Glomerular visceral epithelial cell (primary cell): ENCODE measurements around the gene FHIT.

Experiments
- DNase-seq: peaks from one replicate; pipeline ENCODE4 v3.0.0-alpha.2; 2016; ENCODE audit errors: extremely low spot score

FHIT gene

DNA sequence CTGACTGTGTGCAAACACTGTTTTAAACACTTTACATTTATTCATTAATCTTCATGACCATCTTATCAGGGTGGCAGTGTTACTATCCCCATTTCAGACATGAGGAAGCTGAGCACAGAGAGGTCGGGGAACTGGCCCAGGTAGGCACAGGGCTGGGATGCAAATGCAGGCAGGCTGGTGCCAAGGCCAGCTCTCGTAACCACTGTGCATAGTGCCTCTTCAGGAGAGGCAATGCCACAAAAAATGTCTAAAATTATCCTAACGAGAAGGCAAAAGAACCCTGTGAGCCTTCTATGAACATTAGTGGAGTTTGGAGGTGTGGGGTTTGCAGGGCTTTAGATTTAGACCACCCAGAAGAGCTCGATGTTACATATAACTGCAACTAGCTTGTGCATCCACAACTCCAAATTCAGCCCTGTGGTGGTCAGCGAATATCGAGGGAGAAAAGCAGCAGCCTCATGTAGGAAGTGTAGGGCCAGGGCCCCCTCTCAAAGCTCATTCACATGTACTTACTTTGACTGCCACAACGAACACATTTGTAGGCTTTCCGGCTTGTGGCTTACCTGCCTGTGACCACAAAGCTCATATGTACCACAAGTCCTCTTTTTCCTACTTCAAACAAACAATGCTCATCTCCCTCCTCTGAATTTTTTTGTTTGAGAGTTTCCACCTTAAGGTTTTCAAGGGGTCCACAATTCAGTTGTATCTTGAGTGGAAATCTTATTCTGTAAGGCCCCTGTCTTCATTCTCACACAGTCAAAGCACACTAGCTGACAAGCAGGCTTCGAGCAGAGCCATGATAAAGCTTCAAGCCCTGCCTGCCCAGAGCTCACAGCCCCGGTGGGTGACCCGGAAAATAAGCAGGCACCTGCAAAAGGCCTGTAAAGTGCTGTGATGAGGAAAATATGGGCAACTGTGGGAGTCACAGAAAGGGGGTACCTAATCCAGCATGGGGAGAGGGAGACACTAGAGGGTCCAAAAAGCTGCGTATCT is 1478.5 kb downstream of the FHIT start:
- DNase-seq = peak; percentile 17

- peak; percentile 85 for DNase-seq
Measured at GRCh38 chr3:59771768-59772181, 1479.5 kb downstream of the FHIT start.

- no peak for DNase-seq
Measured at GRCh38 chr3:59769127-59769750, 1482.0 kb downstream of the FHIT start.

DNA sequence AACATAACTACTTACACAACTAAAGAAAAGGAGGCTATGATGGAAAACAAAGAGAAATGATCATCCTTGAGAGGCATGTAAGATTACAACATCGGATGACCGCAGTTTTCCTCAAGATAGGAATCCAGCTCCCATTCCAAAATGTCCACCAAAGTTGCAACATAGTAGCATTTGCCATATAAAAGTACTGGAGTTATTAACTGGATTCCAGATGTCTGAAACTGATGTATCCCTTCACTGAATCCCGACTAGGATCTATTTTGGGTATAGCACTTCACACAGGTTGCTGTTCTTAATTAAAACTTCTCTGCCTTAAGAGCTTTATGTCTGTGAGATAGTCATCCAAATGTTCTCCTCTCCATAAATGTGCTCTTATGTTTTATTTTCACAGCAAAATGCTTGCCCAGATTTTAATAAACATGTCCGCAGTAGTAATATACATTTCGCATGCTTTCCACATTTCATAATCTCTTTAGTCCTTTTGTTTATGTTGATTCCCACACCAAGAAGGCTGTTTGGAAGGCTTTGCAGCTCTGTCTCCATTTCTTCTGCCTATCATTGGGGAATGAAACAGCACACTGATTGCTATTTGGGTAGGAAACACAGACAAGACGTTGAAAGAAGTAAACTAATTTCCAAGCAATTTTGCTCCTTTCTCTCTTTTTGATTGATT is 1484.9 kb downstream of the FHIT start:
- DNase-seq = no peak

- DNase-seq = no peak
Measured at GRCh38 chr3:59764171-59764570, 1487.1 kb downstream of the FHIT start.

DNA sequence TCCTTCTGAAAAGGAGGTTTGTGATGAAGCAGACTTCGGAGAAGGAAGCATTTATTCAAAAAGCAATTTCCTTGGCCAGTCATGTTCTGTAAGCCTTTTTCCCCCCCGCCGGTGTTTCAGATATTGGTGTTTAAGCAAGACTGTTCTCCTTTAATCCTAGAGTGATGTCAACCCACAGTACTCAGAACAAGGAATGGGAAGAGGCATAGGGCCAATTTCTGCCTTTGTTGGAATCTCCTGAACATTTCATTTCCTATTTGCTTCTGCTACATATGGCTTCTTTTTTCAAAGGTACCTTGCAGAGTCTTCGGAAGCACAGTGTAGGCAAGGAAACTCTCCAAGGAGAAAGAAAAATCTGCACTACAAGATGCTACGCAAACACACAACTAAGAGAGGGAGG is 1488.3 kb downstream of the FHIT start:
- no peak for DNase-seq

DNA sequence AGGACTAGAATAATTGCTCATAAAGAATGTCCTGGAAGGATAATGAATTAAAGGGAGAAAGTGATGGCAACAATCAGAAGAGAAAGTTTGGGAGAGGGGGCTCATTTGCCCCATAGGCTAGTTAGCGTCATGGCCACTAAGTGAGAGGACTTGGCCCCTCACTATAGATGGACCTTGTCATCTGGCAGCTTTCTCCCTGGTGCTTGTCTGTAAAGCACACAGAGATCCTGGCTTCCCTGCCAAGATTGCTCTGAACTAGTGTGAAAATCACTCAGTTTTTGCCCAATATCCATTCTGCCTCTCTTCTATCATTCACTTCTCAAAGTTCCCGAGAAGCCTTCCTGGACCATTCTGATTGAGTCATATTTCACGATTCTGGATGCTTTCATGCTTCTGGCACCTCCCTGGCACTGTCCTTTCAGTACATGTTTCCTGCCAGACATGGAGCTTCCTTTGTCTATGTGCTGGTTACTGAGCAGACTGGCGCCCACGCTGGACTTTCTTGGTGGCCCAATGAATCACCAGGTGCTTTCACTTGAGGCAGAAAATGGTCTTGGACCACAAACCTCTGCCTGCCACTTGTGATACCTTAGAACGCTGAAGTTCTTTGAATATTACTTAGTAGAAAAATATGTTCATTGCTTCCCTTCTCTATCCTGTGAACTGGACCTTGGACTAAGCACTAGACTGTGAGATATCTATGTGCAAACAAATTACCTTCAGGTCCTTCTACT is 1491.8 kb downstream of the FHIT start:
- DNase-seq = peak; percentile 55

DNA sequence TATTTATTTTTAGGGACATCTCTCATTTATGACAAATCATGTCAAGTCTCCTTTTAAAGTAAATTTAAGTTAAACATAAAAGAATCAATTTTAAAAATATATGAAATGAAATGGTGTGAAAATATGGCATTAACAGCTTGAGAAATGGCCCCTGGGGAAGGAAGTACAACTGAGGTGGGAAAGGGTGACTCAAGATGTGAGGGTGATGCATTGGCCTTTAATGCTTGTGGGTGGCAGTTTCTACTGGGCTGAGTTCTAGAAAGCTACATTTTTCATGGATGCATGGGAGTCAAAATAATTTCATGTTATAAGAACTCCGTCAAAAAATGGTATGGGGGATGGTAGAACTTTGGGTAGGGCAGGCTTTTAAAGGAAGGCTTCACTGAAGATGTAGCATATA is 1492.6 kb downstream of the FHIT start:
- DNase-seq = no peak

DNA sequence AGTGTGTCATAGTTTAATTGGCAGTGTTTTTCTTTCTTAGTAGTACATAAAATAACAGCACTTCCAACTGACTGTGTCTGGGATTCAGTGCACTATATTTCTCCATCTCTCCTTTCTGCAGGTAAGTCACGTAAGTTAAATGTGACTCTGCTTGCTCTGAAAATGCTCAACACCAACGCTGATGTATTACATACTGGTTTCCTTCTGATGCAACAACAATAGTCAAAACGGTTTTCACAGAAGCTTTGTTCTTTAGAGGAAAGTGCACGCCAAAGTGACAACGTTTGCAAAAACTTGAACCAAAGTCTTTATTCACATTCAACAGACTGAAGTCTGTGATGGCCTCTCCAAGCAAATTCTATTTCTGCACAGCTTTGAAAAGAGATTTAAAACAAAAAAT is 1494.3 kb downstream of the FHIT start:
- DNase-seq = no peak

- DNase-seq = no peak
Measured at GRCh38 chr3:59754456-59755129, 1496.7 kb downstream of the FHIT start.

DNA sequence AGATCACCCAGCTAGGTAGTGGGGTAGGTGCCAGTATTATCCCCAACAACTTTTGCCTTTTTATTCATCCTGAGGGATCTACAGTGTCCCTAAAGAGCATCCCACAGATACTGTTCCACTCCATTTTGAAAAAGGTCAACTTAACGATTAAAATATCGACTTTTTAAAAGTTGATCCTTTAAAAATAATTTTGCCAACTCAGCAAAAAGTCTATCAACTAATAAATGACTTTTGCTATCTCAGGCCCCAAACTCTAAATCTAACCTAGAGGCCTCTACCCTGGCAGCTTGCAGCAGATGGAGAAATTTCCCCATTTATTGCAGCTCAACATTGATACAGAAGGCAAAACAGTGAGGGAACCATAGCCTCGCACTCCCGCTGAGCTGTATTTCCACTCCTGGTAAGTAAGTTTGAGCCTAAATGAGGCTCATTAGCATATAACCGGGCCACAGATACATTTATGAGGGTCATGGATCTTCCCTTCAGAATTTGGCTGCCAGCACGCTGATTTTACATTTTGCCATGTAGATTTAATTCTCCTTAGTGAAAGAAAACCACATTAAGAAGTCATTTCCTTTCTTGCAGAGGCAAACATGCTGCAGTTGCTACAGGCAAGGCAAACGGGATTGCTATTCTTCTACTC is 1497.3 kb downstream of the FHIT start:
- no peak for DNase-seq

DNA sequence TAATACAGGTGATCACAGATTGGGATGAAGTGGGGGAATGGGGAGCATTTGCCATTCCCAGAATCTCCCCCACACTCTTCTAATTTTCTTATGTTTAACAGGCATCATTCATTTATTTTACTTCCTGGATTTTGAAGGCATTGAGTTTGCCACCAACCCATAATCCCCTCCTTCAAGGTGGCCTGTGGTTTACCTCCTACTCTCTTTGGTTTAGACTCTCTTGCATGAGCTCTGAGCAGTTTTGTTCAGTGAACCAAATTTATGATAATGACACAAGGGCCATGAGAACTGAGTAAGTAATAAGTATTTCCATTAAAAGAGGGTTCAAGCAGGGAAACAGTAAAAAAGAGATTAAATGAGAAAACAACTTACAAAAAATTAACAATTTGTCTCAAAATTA is 1498.3 kb downstream of the FHIT start:
- no peak for DNase-seq

GRCh38 chr3:59751606-59752005 is 1499.6 kb downstream of the FHIT start:
- no peak for DNase-seq

- no peak for DNase-seq
Measured at GRCh38 chr3:59750391-59750790, 1500.9 kb downstream of the FHIT start.

- DNase-seq = no peak
Measured at GRCh38 chr3:59749291-59749690, 1502.0 kb downstream of the FHIT start.

DNA sequence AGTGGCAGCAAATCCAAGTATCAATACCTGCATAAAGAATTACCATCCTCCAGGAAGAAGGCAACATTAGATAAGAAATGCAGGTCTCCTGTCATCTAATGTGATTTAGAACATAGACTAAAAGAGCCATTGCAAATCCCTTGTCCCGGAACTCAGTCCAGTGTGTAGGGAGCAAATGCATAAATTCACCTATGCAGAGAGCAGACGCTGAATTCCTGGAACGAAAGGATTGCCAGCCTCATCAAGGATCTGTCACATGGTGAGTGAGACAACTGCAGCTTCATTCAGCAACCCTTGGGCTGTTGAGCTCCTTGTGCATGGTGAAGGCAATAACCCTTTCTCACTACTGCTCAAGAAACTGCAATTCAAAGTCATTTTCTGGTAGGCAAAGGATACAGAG is 1504.7 kb downstream of the FHIT start:
- no peak for DNase-seq

GRCh38 chr3:59737241-59737640 is 1514.0 kb downstream of the FHIT start:
- DNase-seq = no peak

GRCh38 chr3:59734061-59734460 is 1517.2 kb downstream of the FHIT start:
- no peak for DNase-seq

DNA sequence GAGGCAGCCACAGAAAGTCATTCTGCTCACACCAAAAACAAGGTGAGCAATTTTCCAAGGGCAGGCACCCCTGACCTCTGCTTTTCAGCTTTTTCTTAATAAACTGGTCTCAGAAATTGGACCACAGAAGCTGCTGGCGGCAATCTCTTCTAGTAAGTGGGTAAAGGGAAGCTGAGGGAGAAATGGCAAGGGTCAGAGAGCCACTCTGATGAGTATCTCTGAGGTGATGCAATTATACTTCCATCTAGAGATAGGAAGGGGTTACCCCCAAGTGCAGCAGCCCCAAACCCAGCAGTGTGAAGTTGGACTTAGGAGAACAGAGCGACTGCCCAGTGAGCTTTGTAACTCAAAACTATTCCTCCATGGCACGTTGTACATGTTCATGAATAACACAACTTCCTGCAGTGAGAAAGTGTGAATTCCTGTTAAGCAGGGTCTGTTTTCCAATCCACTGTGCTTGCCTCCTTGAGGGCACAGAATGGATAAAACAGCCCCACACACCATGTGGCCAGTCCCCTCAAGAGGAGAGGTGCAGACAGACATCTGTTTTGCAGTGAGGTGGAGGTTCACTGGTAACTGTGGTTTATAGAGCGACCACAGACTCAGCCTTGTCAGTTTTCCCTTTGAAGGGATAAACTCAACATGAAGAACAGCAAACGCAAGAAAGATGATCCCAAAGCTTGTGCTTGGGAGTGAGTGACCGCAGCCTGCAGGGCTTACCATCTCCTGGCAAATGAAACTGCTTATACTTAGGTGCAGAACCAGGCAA is 1518.0 kb downstream of the FHIT start:
- no peak for DNase-seq

DNA sequence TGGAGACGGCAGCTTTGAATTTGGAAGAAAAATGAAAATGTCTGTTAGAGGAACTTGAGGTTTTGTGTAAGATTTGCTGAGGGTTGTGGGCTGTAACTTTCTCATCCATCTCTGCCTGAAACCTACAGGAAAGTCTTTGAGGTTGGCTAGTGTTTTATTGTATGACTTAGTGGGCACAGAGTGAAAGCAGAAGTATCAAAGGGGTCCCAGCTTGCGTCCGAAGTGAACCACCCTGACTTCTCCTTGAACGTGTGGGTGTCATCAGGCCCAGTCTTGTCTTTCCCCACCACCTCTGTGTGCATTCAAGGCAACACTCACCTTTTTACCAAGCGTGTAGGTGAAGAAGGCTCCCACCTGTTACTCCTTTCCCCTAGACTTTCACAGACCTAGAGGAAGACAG is 1519.3 kb downstream of the FHIT start:
- DNase-seq = no peak
